Naive thymus-derived CD8-positive, alpha-beta T cell (primary cell): Measurements from ENCODE around the gene IL17RD. TPM values are rescaled to one million over a fixed set of nuclear protein-coding genes. Genes with fewer than 3 reads are reported as not detected.
A peak's percentile ranks its signal among the peaks of the same experiment; 100 is the strongest.
"Not testable (repeated sequence)": the region's sequence is repeated elsewhere in the genome, so short reads cannot be mapped to it uniquely, and the experiment has no call there.

Experiments used
- ATAC-seq, 2 donors: fragments of 150-1000 bp; cut with Tn5 transposase in 1 of 2; sonication (Bioruptor Pico), chemical (Tn5 transposase) in 1 of 2; 1 replicate in 1 of 2; 2 replicates in 1 of 2; pipeline ENCODE4 v1.10.0; 2021; ENCODE audit warnings: mild to moderate bottlenecking in 2 of 2, moderate library complexity in 2 of 2
- POLR2A ChIA-PET: fragments of 350-600 bp; sonication (Branson Sonifier 250); formaldehyde crosslinking; loops from one replicate; lab custom pipeline; 2021; ENCODE audit warnings: antibody characterized with exemption; lab: Charles Lee
- DNase-seq, 10 donors: peaks; one replicate each; pipeline versions ENCODE4 v3.0.0 to v3.0.0-alpha.2; 2020 to 2022
- H3K27ac Mint-ChIP-seq, 10 donors: one replicate each; pipeline ENCODE4 v1.8.0; 2020 to 2022; ENCODE audit warnings: mild to moderate bottlenecking in 10 of 10, mixed read lengths in 10 of 10, moderate library complexity in 4 of 10, inconsistent platforms in 1 of 10
- H3K27me3 Mint-ChIP-seq, 5 donors: one replicate each; pipeline ENCODE4 v1.8.0; 2021 to 2022; ENCODE audit warnings: mixed read lengths in 5 of 5
- H3K36me3 Mint-ChIP-seq, 3 donors: one replicate each; pipeline ENCODE4 v1.8.0; 2020 to 2022; ENCODE audit warnings: mixed read lengths in 3 of 3, mild to moderate bottlenecking in 2 of 3, inconsistent platforms in 1 of 3
- H3K4me1 Mint-ChIP-seq, 4 donors: one replicate each; pipeline ENCODE4 v1.8.0; 2021 to 2022; ENCODE audit warnings: mixed read lengths in 4 of 4
- H3K4me3 Mint-ChIP-seq, 10 donors: one replicate each; pipeline ENCODE4 v1.8.0; 2020 to 2022; ENCODE audit warnings: mild to moderate bottlenecking in 10 of 10, mixed read lengths in 10 of 10, moderate library complexity in 6 of 10, inconsistent platforms in 1 of 10
- H3K9me3 Mint-ChIP-seq, 9 donors: one replicate each; pipeline ENCODE4 v1.8.0; 2020 to 2022; ENCODE audit warnings: mixed read lengths in 9 of 9, mild to moderate bottlenecking in 3 of 9, inconsistent platforms in 1 of 9, moderate library complexity in 1 of 9
- polyA plus RNA-seq, 3 donors: library from polyadenylated mRNA; unstranded; fragments of 300-500 nt; fragmentation: Illumina TruSeq; gene quantifications; one replicate each; pipeline ENCODE4 v1.2.3, GENCODE V29; 2021
- total RNA-seq, 8 experiments: library from RNA in 2 of 8; stranded (reverse) in 2 of 8; gene quantifications; one replicate each; pipeline ENCODE4 v1.2.3 and lab custom pipeline; 2021 to 2026

The IL17RD gene
- total and polyA plus RNA-seq, 5 experiments from 2014 or later, result not detected

DNA sequence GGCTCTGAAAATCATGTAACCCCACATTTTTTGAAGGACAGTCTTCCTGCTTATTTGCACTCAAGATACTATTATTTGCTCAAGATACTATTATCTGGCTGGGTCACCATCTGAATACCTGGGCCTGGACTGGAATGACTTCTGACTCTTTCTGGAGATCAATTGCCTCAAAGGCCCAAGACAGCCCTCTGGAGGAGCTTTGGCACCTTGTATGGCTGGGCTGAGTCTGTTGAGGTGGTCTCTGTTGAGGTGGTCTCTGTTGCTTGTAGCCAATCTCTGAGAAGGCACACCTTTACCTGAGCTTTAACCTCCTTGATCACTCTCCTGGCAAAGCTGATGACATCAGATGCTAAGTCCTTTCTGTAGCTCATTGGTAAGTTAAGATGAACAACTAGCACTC is 71.7 kb downstream of the IL17RD start:
- H3K27me3 Mint-ChIP-seq, result peaks cover 0 to 3% (median 2%) of the 10 kb centered on the region in 5 donors
- no peaks in the 10 kb centered on the region for H3K9me3 Mint-ChIP-seq
- no peaks in the 10 kb centered on the region for H3K4me1 Mint-ChIP-seq
- DNase-seq (no peak), ATAC-seq (no peak)
- H3K4me3 Mint-ChIP-seq, result no peak overlapping the region
- H3K27ac Mint-ChIP-seq, result no peak overlapping the region
- POLR2A ChIA-PET, result no interaction called here
- no peaks in the 10 kb centered on the region for H3K36me3 Mint-ChIP-seq

DNA sequence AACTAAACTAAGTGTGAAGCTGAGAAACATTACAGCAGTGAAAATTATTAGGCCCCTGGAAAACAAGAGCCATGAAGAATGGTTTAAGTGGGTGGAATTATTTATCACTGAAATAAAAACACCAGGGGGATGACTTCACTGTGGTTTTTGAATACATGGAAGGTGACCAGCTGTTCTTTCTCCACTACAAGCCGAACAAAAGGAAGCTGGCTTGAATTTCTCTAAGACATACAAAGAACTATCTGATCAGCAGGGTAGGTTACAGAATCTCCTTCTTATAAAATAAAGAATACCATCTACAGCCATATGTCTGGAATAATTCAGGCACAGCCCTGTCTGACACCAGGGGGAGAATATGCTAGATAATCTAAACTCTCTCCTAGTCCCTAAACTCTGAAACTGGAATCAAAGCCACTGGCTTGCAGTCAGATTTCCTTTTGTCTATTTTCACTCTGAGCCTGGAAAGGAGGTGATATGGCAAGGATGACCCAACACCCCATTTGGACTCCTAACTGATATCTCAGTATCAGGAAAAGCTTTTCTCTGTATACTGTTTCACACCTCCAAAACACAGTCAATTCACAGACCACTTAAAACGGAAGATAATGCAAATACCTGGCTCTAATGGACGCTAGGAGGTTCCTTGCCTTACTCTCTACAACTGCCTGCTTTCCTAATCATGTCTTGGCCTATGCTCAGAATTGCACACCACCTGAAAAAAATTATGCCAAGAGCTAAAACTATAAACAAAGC is 73.5 kb downstream of the IL17RD start:
- Mint-ChIP-seq H3K4me3 (no peak overlapping the region), H3K27me3 (peaks cover 0 to 4% (median 3%) of the 10 kb centered on the region in 5 donors), H3K36me3 (no peaks in the 10 kb centered on the region), H3K27ac (peak overlapping the region in 1 of 10 donors; percentile 10), H3K9me3 (no peaks in the 10 kb centered on the region), H3K4me1 (no peaks in the 10 kb centered on the region)
- POLR2A ChIA-PET, result no interaction called here
- no peak for DNase-seq
- no peak for ATAC-seq

DNA sequence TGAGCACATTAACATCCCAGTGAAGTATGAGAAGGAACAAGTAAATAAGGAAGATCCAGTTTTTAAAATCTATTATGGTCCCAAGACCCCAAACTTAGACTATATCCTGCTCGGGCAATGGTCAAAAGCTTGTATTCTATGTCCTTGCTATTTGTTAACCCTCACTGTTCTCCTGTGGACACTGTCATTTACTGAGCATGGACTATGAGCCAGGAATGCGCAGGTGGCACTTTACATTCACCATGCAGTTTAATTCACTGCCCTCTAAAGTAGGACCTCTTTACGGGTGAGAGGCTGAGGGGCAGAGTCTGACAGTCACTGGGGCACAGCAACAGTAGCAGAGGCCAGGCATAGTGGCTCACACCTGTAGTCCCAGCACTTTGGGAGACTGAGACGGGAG is 76.1 kb downstream of the IL17RD start:
- Mint-ChIP-seq H3K9me3 (no peaks in the 10 kb centered on the region), H3K27me3 (peaks cover 0 to 7% (median 3%) of the 10 kb centered on the region in 5 donors), H3K4me3 (no peak overlapping the region), H3K4me1 (no peaks in the 10 kb centered on the region), H3K27ac (no peak overlapping the region), H3K36me3 (no peaks in the 10 kb centered on the region)
- no peak for ATAC-seq
- POLR2A ChIA-PET, result no interaction called here
- DNase-seq, result no peak

DNA sequence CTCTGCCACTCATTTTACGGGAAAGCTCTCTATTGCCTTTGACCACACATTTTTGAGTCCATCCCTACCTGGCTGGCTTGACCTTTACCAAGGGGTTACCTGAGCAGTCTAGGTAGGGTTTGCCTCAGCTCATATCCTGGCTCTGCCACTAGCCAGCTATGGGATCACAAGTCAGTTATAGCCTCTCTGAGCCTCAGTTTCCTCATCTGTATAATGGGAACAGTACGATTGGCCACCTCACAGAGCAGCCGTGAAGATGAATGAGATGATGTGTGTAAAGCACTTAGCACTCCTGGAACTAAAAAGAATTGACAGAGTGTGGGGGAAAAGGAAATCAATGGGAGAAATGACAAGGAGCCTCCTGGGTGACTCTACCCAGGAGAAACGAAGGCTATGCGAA is 76.7 kb downstream of the IL17RD start:
- Mint-ChIP-seq H3K4me3 (no peak overlapping the region), H3K36me3 (no peaks in the 10 kb centered on the region), H3K9me3 (no peaks in the 10 kb centered on the region), H3K4me1 (no peaks in the 10 kb centered on the region), H3K27ac (no peak overlapping the region), H3K27me3 (peaks cover 0 to 7% (median 3%) of the 10 kb centered on the region in 5 donors)
- POLR2A ChIA-PET, result no interaction called here
- DNase-seq (no peak), ATAC-seq (no peak)

DNA sequence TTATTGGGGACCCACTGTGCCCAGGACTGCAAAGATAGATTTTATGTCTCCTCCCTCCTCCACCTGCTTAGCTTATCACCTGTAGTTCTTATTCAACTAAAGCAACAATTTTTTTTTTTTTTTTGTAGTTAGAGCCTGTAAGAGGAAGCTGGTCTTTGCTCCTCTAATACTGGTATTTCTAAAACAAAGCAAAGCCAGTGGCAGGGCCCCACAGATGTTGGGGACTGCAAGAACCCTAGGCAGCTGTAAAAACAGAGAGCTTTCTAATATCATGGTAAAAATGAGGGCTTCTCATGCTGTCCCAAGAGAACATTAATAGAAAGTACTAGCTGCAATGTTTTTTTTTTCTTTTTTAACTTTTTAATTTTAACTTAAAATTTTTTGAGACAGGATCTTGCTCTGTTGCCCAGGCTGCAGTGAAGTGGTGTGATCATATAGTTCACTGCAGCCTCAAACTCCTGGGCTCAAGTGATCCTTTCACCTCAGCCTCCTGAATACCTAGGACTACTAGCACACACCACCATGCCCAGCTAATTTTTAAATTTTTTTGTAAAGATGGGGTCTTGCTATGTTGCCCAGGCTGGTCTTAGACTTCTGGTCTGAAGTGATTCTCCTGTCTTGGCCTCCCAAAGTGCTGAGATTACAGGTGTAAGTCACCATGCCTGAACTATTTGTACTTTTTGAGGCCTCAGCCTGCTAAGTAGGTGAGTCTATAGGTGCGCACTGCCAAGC is 77.6 kb downstream of the IL17RD start:
- Mint-ChIP-seq H3K27me3 (peaks cover 0 to 7% (median 3%) of the 10 kb centered on the region in 5 donors), H3K27ac (no peak overlapping the region), H3K9me3 (no peaks in the 10 kb centered on the region), H3K36me3 (no peaks in the 10 kb centered on the region), H3K4me3 (no peak overlapping the region), H3K4me1 (no peaks in the 10 kb centered on the region)
- DNase-seq (no peak), ATAC-seq (no peak)
- POLR2A ChIA-PET, result no interaction called here

DNA sequence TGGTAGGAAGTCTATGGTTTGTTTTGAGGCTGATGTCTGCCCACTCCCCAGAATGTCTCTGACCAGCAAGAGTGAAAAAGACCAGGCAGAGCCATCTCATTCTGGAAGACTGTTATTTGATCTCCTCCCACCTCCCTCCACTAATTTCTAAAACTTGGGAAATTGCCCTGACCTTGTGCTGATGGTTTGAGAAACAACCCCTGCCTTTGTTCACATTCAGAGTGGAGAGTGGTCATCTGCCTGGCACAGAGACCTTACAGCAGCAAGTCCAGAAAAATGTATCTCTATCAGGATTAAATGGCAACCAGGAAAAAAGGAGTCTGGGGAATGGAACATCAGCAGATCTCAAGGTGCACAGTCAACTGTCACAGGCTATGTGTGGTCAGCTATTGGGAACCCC is 79.0 kb downstream of the IL17RD start:
- peaks cover 0 to 7% (median 3%) of the 10 kb centered on the region in 5 donors for H3K27me3 Mint-ChIP-seq
- H3K4me3 Mint-ChIP-seq, result no peak overlapping the region
- POLR2A ChIA-PET, result no interaction called here
- H3K36me3 Mint-ChIP-seq, result no peaks in the 10 kb centered on the region
- H3K9me3 Mint-ChIP-seq, result no peaks in the 10 kb centered on the region
- ATAC-seq (no peak), DNase-seq (no peak)
- H3K4me1 Mint-ChIP-seq, result no peaks in the 10 kb centered on the region
- peak overlapping the region in 1 of 10 donors; percentile 60 for H3K27ac Mint-ChIP-seq

DNA sequence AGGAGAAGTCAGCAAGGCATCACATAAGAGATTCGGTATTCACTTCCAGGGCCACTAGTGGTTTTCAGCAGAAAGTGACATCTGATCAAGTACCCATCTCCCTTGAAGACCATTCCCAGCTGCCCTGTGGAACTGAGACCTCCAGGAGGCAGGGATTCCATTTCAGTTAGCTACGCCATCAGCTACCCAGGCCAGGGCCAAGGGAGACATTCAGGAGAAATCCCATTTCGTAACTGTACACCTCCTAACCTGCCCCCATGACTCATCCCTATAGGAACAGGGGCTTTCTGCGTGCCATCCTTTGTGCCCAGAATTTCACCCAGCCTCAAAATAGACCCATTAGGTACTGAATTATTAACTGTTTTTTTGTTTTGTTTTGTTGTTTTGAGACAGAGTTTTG is 79.9 kb downstream of the IL17RD start:
- Mint-ChIP-seq H3K27ac (no peak overlapping the region), H3K4me1 (peaks cover 0 to 1% (median 0%) of the 10 kb centered on the region in 4 donors), H3K27me3 (peaks cover 6 to 15% (median 9%) of the 10 kb centered on the region in 5 donors), H3K9me3 (no peaks in the 10 kb centered on the region), H3K36me3 (no peaks in the 10 kb centered on the region), H3K4me3 (no peak overlapping the region)
- DNase-seq (no peak), ATAC-seq (no peak)
- POLR2A ChIA-PET, result no interaction called here

DNA sequence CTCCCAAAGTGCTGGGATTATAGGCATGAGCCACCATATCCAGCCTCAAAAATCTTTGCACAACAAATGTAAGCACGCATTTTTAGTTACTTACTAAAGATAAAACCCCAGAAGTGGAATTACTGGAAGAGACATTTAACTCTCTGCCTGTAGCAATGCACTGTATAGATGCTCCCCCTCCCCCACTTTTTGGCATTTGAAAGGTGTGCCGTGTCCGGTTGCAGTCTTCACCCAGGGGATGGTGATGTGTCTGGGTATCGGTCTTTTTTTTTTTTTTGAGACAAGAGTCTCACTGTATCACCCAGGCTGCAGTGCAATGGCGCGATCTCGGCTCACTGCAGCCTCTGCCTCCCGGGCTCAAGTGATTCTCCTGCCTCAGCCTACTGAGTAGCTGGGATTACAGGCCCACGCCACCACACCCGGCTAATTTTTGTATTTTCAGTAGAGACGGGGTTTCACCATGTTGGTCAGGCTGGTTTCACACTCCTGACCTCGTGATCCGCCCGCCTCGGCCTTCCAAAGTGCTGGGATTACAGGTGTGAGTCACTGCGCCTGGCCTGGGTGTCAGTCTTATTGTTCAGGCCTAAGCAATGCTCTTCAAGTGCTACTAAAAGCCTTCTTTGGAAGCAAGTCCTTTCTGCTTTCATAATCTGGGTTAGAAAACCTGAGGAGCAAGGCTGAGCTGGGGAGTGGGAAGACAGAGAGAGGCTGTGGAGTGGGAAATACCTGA is 81.7 kb downstream of the IL17RD start:
- not testable (repeated sequence) for H3K36me3 Mint-ChIP-seq, H3K4me3 Mint-ChIP-seq, H3K9me3 Mint-ChIP-seq, H3K4me1 Mint-ChIP-seq, H3K27ac Mint-ChIP-seq, ATAC-seq, DNase-seq
- peaks cover 6 to 12% (median 11%) of the 10 kb centered on the region in 5 donors for H3K27me3 Mint-ChIP-seq
- POLR2A ChIA-PET, result interaction anchor here (0.7 kb wide), 1 partner anchor 1121 kb away, joined by 3 read pairs; no protein-coding TSS in a partner anchor

DNA sequence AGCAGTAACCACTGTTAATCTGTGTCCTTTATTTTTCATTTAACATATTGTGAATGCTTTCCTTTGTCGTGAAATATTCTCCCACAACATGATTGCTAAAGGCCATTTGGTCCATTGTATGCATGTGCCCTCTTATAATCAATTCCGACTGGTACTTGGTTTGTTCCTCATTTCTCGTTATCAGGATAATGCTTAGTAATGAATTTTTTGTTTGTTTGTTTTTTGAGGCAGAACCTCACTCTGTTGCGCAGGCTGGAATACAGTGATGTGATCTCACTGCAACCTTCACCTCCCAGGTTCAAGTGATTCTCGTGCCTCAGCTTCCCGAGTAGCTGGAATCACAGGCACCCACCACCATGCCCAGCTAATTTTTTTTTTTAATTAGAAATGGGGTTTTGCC is 82.7 kb downstream of the IL17RD start:
- Mint-ChIP-seq H3K4me3 (no peak overlapping the region), H3K36me3 (no peaks in the 10 kb centered on the region), H3K27ac (no peak overlapping the region), H3K9me3 (no peaks in the 10 kb centered on the region), H3K27me3 (peaks cover 13 to 21% (median 18%) of the 10 kb centered on the region in 5 donors), H3K4me1 (peaks cover 0 to 9% (median 8%) of the 10 kb centered on the region in 4 donors)
- DNase-seq, result no peak
- ATAC-seq, result no peak
- POLR2A ChIA-PET, result no interaction called here

DNA sequence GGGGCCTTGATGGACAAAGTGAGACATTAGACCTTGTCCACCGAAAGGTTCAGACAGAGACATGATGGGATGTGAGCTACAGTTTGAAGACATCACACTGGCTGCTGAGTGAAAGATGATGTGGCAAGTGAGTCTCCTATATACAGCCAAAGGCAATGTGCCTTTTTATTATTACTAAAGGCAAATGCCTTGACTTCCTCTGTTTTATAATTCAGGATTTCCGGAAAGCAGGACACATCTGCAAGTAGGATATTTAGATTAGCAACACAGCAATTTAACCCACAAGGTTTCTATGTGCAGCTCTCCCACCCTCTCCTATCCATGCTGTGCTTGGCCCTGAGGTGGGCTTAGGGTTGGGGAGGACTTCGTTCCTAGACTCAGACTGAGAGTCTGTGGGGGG is 84.0 kb downstream of the IL17RD start:
- Mint-ChIP-seq H3K36me3 (no peaks in the 10 kb centered on the region), H3K27me3 (peaks cover 24 to 34% (median 31%) of the 10 kb centered on the region in 5 donors), H3K4me3 (no peak overlapping the region), H3K27ac (no peak overlapping the region), H3K9me3 (no peaks in the 10 kb centered on the region), H3K4me1 (peaks cover 0 to 9% (median 9%) of the 10 kb centered on the region in 4 donors)
- DNase-seq (no peak), ATAC-seq (no peak)
- POLR2A ChIA-PET, result no interaction called here

DNA sequence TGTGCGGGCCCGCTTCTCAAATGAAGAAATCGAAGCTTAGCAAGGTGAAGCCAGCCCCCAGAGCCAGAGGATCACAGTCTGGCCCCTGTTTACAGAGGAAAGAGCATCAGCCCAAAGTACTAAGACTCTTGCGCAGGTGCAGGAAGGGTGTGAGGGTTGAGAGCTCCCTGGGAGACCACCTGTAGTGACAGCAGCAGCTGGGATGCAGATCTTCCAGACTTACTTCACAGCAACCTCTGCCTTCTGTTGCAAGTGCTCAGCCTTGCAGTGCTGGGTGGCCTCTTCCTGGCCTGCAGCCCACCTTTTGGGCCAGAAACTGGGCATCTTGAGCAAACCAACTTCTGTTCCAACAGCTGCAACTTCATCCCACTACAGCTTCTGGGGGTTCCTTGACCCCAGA is 85.0 kb downstream of the IL17RD start:
- H3K27me3 Mint-ChIP-seq, result peaks cover 26 to 44% (median 38%) of the 10 kb centered on the region in 5 donors
- H3K4me1 Mint-ChIP-seq, result peaks cover 0 to 9% (median 9%) of the 10 kb centered on the region in 4 donors
- H3K27ac Mint-ChIP-seq, result no peak overlapping the region
- no peak for DNase-seq
- no peaks in the 10 kb centered on the region for H3K36me3 Mint-ChIP-seq
- no peak for ATAC-seq
- H3K9me3 Mint-ChIP-seq, result no peaks in the 10 kb centered on the region
- POLR2A ChIA-PET, result no interaction called here
- H3K4me3 Mint-ChIP-seq, result peak overlapping the region; percentile 60 to 84 (median 74)

DNA sequence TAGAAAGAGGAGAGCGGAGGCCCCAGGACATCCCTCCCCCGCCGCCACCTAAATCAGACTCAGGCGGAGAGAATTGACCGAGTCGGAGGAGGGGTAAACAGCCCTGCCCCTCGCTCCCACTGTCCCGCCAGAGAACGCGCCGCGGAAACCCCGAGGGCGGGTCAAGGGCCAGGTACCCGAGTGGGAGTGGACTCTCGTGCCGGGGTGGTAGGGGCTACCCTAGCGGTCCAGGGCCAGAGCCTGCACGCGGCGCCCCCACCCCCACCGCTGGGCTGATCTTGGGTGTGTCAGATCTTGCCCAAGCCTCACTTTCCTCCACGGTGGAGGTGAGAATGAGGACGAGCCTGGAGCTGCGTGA is 85.7 kb downstream of the IL17RD start:
- Mint-ChIP-seq H3K27me3 (peaks cover 31 to 52% (median 46%) of the 10 kb centered on the region in 5 donors), H3K4me1 (peaks cover 0 to 9% (median 9%) of the 10 kb centered on the region in 4 donors), H3K4me3 (peak overlapping the region; percentile 14 to 80 (median 73)), H3K9me3 (no peaks in the 10 kb centered on the region), H3K36me3 (no peaks in the 10 kb centered on the region), H3K27ac (no peak overlapping the region)
- ATAC-seq, result no peak
- POLR2A ChIA-PET, result no interaction called here
- no peak for DNase-seq
